ENCODE data around the gene TPI1. TPM values are rescaled to one million over a fixed set of nuclear protein-coding genes. Genes with fewer than 3 reads are reported as not detected.
"Not testable (repeated sequence)": the region's sequence is repeated elsewhere in the genome, so short reads cannot be mapped to it uniquely, and the experiment has no call there.

TPI1 gene
- total RNA-seq, 2 donors from 2014 or later, result 805 to 1,294 TPM

- Histone ChIP-seq H3K27me3 (ENCODE audit: control insufficient read depth, insufficient read depth, low read length, poor library complexity, severe bottlenecking) (no peaks in the 10 kb centered on the region), H3K4me1 (ENCODE audit: control insufficient read depth, insufficient read depth, low read length) (peaks cover 7% of the 10 kb centered on the region), H3K9ac (ENCODE audit: extremely low read depth, low read length, poor library complexity, severe bottlenecking) (peak within 1 kb of the TSS; percentile 91), H3K4me3 (ENCODE audit: low read length) (peak within 1 kb of the TSS; percentile 91), H3K36me3 (ENCODE audit: control insufficient read depth, insufficient read depth, low read length) (no peaks in the 10 kb centered on the region), H3K9me3 (ENCODE audit: control insufficient read depth, low read length) (no peaks in the 10 kb centered on the region), H3K27ac (ENCODE audit: low read depth, low read length) (peak within 1 kb of the TSS; percentile 96)
- Mint-ChIP-seq H3K4me3 (no peak within 1 kb of the TSS), H3K27me3 (ENCODE audit: insufficient read depth) (peaks cover 3% of the 10 kb centered on the region), H3K27ac (no peak within 1 kb of the TSS), H3K9me3 (no peaks in the 10 kb centered on the region), H3K4me1 (peaks cover 13% of the 10 kb centered on the region), H3K36me3 (ENCODE audit: low read depth) (no peaks in the 10 kb centered on the region)
- peak; percentile 100 for DNase-seq
- 9 to 10% methylated on average over 29 to 34 of the region's 34 CpGs for WGBS, 2 experiments (ENCODE audit: insufficient coverage in 1 of 2, insufficient read length in 1 of 2)
- TF ChIP-seq CTCF (conservative IDR thresholded peaks at IDR 0.05), result no peak
These were observed 37.2 kb downstream of the TPI1 start, which contains the start of gene LRRC23 for GRCh38 chr12:6904280-6905276. TSS of gene LRRC23 (plus strand) at chr12:6904822. CDS start at chr12:6905634, 812 bp downstream.

GRCh38 chr12:6905414-6906040 is 38.2 kb downstream of the TPI1 start:
- Mint-ChIP-seq H3K27ac (no peak overlapping the region), H3K4me3 (no peak overlapping the region), H3K4me1 (peaks cover 13% of the 10 kb centered on the region), H3K36me3 (ENCODE audit: low read depth) (no peaks in the 10 kb centered on the region), H3K27me3 (ENCODE audit: insufficient read depth) (peaks cover 11% of the 10 kb centered on the region), H3K9me3 (no peaks in the 10 kb centered on the region)
- DNase-seq, result no peak
- no peak for TF ChIP-seq CTCF (conservative IDR thresholded peaks at IDR 0.05)
- no peaks in the 10 kb centered on the region for H3K36me3 ChIP-seq (ENCODE audit: control insufficient read depth, insufficient read depth, low read length)
- H3K9me3 ChIP-seq (ENCODE audit: control insufficient read depth, low read length), result no peaks in the 10 kb centered on the region
- 71 to 92% methylated on average over 2 to 5 of the region's 5 CpGs for WGBS, 2 experiments (ENCODE audit: insufficient coverage in 1 of 2, insufficient read length in 1 of 2)
- H3K4me1 ChIP-seq (ENCODE audit: control insufficient read depth, insufficient read depth, low read length), result peaks cover 7% of the 10 kb centered on the region
- H3K27ac ChIP-seq (ENCODE audit: low read depth, low read length), result peak overlapping the region; percentile 96
- peak overlapping the region; percentile 91 for H3K4me3 ChIP-seq (ENCODE audit: low read length)
- H3K9ac ChIP-seq (ENCODE audit: extremely low read depth, low read length, poor library complexity, severe bottlenecking), result peak overlapping the region; percentile 91
- no peaks in the 10 kb centered on the region for H3K27me3 ChIP-seq (ENCODE audit: control insufficient read depth, insufficient read depth, low read length, poor library complexity, severe bottlenecking)

GRCh38 chr12:6908141-6908540 is 40.8 kb downstream of the TPI1 start:
- not testable (repeated sequence) for H3K4me3 ChIP-seq (ENCODE audit: low read length); H3K4me1 ChIP-seq (ENCODE audit: control insufficient read depth, insufficient read depth, low read length); H3K36me3 ChIP-seq (ENCODE audit: control insufficient read depth, insufficient read depth, low read length); H3K27me3 ChIP-seq (ENCODE audit: control insufficient read depth, insufficient read depth, low read length, poor library complexity, severe bottlenecking); H3K4me3 Mint-ChIP-seq; H3K36me3 Mint-ChIP-seq (ENCODE audit: low read depth); H3K9ac ChIP-seq (ENCODE audit: extremely low read depth, low read length, poor library complexity, severe bottlenecking); DNase-seq; H3K9me3 Mint-ChIP-seq; H3K9me3 ChIP-seq (ENCODE audit: control insufficient read depth, low read length); H3K27ac ChIP-seq (ENCODE audit: low read depth, low read length); H3K27ac Mint-ChIP-seq
- WGBS, 2 experiments (ENCODE audit: insufficient coverage in 1 of 2, insufficient read length in 1 of 2), result 94 to 95% methylated on average over 10 to 11 of the region's 11 CpGs
- peaks cover 14% of the 10 kb centered on the region for H3K4me1 Mint-ChIP-seq
- H3K27me3 Mint-ChIP-seq (ENCODE audit: insufficient read depth), result peaks cover 36% of the 10 kb centered on the region
